ENCODE data around the gene PLA2G4E. TPM values are rescaled to one million over a fixed set of nuclear protein-coding genes. Genes with fewer than 3 reads are reported as not detected.

The PLA2G4E gene
- total and polyA plus RNA-seq, 9 donors, result 0.02 to 0.11 TPM; not detected in 7

DNA sequence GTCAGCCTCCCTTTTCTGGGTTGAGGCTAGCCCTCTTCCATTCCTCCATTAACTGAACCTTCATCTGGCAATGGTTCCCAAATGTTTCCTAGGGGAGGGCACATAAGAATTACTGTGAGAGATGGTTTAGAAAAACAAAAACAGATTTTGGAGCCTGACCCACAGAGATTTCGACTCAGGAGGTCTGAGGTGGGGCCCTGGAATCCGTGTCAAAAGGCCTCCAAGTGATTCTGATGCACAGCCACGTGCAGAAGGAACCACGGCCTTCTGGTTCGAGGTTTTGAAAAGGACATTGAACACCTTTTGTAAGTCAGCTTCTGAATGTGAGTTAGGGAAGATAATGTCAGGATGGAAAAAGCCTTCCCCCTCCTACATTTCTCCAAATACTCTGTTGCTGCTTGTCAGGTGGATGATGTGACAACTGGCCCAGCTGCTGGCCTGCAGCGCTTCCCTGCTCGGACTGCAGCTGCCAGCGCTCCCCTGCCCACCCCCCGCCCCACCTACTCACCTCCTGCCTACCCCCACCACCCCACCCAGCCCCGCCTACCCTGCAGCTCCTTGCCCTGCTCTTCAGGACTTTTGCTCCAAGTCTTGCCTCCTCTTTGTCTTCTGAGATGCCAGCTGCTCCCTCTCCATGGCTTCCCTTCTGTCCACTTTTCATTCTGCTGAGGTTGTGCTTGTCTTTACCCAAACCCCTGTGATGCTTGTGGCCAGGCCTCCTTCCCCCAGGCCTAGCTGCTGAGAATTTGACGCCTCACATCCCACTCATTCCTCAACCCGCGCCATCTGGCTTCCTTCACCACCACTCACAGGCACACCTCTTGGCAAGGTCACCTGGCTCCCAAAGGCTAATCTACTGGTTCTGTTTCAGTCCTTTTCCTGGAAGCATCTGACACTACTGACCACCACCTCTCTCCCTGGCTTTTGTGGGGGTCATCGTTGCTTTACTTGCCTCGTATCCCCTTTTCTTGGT is 55.1 kb downstream of the PLA2G4E start:
- Histone ChIP-seq H3K9me3 (no peaks in the 10 kb centered on the region), H3K36me3 (no peaks in the 10 kb centered on the region), H3K4me3 (no peak overlapping the region), H3K27ac (no peak overlapping the region), H3K27me3 (no peaks in the 10 kb centered on the region), H3K4me1 (ENCODE audit: insufficient read depth) (peaks cover 4% of the 10 kb centered on the region)
- intact Hi-C loops (cut with DNase I), result no loop called here
- WGBS, 3 donors, result 75 to 84% (median 83%) methylated on average over 15 of the region's 15 CpGs
- no peak for DNase-seq
- TF ChIP-seq POLR2A (IDR thresholded peaks at IDR 0.05) (no peak), CTCF (IDR thresholded peaks at IDR 0.05) (no peak), EP300 (IDR thresholded peaks at IDR 0.05) (no peak)

- Histone ChIP-seq H3K27ac (no peak overlapping the region), H3K27me3 (no peaks in the 10 kb centered on the region), H3K4me1 (ENCODE audit: insufficient read depth) (peaks cover 4% of the 10 kb centered on the region), H3K4me3 (no peak overlapping the region), H3K36me3 (no peaks in the 10 kb centered on the region), H3K9me3 (no peaks in the 10 kb centered on the region)
- DNase-seq, result no peak
- intact Hi-C loops (cut with DNase I), result no loop called here
- TF ChIP-seq CTCF (IDR thresholded peaks at IDR 0.05) (no peak), POLR2A (IDR thresholded peaks at IDR 0.05) (no peak), EP300 (IDR thresholded peaks at IDR 0.05) (no peak)
- WGBS, 3 donors, result 74 to 95% (median 87%) methylated on average over 1 of the region's 1 CpG
Observed at GRCh38 chr15:41961595-41962202, 59.1 kb downstream of the PLA2G4E start.

DNA sequence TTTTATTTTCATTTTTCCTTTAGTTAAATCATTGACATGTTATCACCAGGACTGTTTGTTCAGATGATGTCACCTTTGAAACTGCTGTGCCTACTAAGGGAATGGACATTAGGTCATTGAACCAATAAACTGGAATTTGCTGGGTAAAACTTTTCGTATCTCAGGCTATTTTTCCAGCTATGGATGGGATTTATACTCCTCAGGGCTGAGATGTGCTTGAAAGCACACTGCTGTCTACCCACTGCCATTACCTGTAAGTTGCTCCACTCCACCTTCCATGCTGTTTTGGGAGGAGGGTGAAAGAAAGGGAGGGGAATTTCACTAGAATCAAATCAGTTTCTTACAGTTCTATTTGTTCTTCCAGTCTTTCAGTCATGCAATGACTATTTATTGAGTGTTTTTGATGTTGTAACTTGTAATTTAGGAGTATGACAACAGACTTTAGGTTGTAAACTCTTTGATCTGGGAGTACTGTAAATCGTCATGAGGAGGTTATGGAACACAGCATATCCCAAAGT is 59.8 kb downstream of the PLA2G4E start:
- Histone ChIP-seq H3K27ac (no peak overlapping the region), H3K27me3 (no peaks in the 10 kb centered on the region), H3K4me3 (no peak overlapping the region), H3K4me1 (ENCODE audit: insufficient read depth) (peaks cover 2% of the 10 kb centered on the region), H3K9me3 (no peaks in the 10 kb centered on the region), H3K36me3 (no peaks in the 10 kb centered on the region)
- whole genome bisulfite sequencing, 3 donors, result 57 to 69% (median 61%) methylated on average over 2 of the region's 2 CpGs
- DNase-seq, result no peak
- no peak for TF ChIP-seq EP300 (IDR thresholded peaks at IDR 0.05)
- TF ChIP-seq CTCF (IDR thresholded peaks at IDR 0.05), result no peak
- no peak for TF ChIP-seq POLR2A (IDR thresholded peaks at IDR 0.05)
- intact Hi-C loops (cut with DNase I), result no loop called here

DNA sequence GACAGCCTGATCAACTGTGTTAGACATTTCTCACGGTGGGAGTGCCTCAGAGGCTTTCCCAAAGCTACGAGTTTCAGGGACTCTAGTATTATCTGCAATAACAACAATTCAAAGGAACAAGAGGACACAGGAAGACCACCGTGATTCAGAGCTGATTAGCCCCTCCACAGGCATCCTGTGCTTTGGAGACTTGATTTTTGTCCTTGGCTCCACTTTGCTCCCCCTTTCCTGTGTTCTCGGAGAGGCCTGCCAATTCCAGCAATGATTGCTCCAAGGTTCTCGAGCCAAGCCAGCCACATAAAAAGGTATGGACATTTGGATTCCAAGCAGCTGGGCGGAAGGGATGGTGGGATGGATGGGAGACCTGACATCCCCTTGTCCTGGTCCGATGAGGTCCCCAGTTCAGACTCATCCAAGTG is 62.8 kb downstream of the PLA2G4E start:
- 43 to 57% (median 52%) methylated on average over 7 of the region's 7 CpGs for WGBS, 3 donors
- H3K4me1 ChIP-seq (ENCODE audit: insufficient read depth), result peaks cover 5% of the 10 kb centered on the region
- no peak overlapping the region for H3K4me3 ChIP-seq
- H3K9me3 ChIP-seq, result no peaks in the 10 kb centered on the region
- intact Hi-C loops (cut with DNase I), result no loop called here
- TF ChIP-seq CTCF (IDR thresholded peaks at IDR 0.05) (no peak), EP300 (IDR thresholded peaks at IDR 0.05) (no peak), POLR2A (IDR thresholded peaks at IDR 0.05) (no peak)
- DNase-seq, result no peak
- no peak overlapping the region for H3K27ac ChIP-seq
- H3K36me3 ChIP-seq, result no peaks in the 10 kb centered on the region
- no peaks in the 10 kb centered on the region for H3K27me3 ChIP-seq
